ENCODE measurements around the gene GPRASP1. TPM values are rescaled to one million over a fixed set of nuclear protein-coding genes. Genes with fewer than 3 reads are reported as not detected.

Gene GPRASP1
- total RNA-seq, 1 experiment from 2014 or later: 2.0 TPM

Other genes starting within 250 kb of the GPRASP1 start
- gene NXF2B, start 211.5 kb upstream of the GPRASP1 start, total RNA-seq (2014; rRNA removed): not detected in 2 replicates
- gene TCP11X2, start 179.7 kb upstream of the GPRASP1 start, total RNA-seq (2014; rRNA removed): not detected in 2 replicates
- 14.5 and 20.8 TPM in 2 replicates for gene TMSB15A, start 134.7 kb upstream of the GPRASP1 start, total RNA-seq (2014; rRNA removed)
- gene ARMCX5, start 52.0 kb upstream of the GPRASP1 start, total RNA-seq (2014; rRNA removed): 13.4 and 20.0 TPM in 2 replicates
- 12.6 and 13.0 TPM in 2 replicates for gene GPRASP2, start 61.0 kb downstream of the GPRASP1 start, total RNA-seq (2014; rRNA removed)
- 1.7 and 4.5 TPM in 2 replicates for gene GPRASP3, start 69.3 kb downstream of the GPRASP1 start, total RNA-seq (2014; rRNA removed)